Astrocyte of the spinal cord (primary cell): ENCODE results near the gene ARSA.
A peak's percentile ranks its signal among the peaks of the same experiment; 100 is the strongest.
"Not testable (repeated sequence)": the region's sequence is repeated elsewhere in the genome, so short reads cannot be mapped to it uniquely, and the experiment has no call there.

ENCODE experiments used
- DNase-seq: peaks from one replicate; pipeline ENCODE4 v3.0.0; 2011; ENCODE audit warnings: low read depth, low spot score
- H3K4me3 ChIP-seq: 2 replicates; pipeline ENCODE4 v1.5.1; 2011; ENCODE audit warnings: low read depth, mild to moderate bottlenecking, low read length, moderate library complexity
- in situ Hi-C: cut with HindIII; loops from 2 replicates; pipeline ENCODE4 v1.10.0; 2017; ENCODE audit warnings: low sequenced_read_pairs
- TF ChIP-seq, protein P1 (sequence below): IDR thresholded peaks from 2 replicates; pipeline ENCODE4 v1.5.1; 2012; ENCODE audit warnings: low read depth, mild to moderate bottlenecking, low read length, inconsistent platforms

Gene ARSA

DNA sequence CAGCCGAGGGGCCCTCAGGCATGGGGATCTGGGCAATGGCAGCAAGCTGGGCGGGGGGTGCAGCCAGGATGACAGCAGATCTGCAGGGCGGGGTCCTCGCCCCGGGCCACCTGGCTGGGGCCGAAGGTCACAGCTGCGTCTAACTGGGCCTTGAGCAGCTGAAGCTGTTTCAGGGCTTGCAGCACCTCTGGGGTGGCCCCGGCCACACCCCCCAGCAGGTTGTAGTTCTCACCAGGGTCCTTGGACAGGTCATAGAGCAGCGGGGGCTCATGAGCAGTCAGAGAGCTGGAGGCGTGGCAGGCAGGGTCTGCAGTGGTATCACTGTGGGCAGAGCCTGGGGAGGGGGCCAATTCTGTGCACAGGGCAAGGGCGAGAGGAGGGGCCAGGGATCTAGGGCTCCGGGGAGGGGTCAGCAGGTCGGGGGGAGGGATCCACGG, 2.8 kb downstream of the ARSA start:
- in situ Hi-C loops: no loop called here
- no peak for DNase-seq
- TF ChIP-seq, protein P1, sequence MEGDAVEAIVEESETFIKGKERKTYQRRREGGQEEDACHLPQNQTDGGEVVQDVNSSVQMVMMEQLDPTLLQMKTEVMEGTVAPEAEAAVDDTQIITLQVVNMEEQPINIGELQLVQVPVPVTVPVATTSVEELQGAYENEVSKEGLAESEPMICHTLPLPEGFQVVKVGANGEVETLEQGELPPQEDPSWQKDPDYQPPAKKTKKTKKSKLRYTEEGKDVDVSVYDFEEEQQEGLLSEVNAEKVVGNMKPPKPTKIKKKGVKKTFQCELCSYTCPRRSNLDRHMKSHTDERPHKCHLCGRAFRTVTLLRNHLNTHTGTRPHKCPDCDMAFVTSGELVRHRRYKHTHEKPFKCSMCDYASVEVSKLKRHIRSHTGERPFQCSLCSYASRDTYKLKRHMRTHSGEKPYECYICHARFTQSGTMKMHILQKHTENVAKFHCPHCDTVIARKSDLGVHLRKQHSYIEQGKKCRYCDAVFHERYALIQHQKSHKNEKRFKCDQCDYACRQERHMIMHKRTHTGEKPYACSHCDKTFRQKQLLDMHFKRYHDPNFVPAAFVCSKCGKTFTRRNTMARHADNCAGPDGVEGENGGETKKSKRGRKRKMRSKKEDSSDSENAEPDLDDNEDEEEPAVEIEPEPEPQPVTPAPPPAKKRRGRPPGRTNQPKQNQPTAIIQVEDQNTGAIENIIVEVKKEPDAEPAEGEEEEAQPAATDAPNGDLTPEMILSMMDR: no peak
- H3K4me3 ChIP-seq: no peak overlapping the region

DNA sequence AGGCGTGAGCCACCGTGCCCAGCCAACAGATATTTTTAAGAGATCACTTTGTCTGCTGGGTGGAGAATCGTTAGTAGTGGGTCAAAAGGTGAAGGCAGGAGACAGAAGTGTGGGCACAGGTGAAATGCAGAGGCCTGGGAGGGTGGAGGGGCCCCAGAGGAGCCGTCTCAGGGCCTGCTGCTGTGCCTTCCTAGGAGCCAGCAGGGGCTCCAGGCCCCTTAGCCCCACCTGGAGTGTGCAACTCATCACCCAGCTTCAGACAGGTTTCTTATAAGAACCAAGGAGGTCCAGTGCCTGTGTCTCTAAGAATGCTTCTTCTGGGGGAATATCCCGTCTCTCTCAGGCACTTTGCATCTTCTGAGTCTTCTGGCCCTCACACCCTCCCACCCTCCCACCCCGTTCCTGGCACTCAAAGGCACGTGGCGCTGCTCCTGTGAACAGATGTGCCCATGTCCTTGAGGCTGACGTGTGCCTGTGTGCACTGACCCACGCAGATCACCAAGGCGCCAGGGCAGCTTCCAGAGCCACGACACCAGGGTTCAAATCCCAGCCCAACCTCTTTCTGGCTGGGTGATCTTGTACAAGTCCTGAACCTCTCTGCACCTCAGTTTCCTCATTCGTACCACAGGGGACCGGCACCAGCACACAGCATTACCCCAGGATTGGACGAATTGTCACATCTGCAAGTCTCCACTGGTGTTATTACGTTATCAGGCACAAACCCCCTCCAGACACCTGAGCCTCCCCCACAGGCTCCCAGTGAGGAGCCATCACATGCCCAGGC, 3.4 kb downstream of the ARSA start:
- no peak overlapping the region for H3K4me3 ChIP-seq
- in situ Hi-C loops: no loop called here
- DNase-seq: no peak
- TF ChIP-seq, protein P1: no peak

GRCh38 chr22:50622723-50623327, 5.1 kb downstream of the ARSA start:
- no peak for DNase-seq
- H3K4me3 ChIP-seq: no peak overlapping the region
- TF ChIP-seq, protein P1: no peak
- in situ Hi-C loops: no loop called here

DNA sequence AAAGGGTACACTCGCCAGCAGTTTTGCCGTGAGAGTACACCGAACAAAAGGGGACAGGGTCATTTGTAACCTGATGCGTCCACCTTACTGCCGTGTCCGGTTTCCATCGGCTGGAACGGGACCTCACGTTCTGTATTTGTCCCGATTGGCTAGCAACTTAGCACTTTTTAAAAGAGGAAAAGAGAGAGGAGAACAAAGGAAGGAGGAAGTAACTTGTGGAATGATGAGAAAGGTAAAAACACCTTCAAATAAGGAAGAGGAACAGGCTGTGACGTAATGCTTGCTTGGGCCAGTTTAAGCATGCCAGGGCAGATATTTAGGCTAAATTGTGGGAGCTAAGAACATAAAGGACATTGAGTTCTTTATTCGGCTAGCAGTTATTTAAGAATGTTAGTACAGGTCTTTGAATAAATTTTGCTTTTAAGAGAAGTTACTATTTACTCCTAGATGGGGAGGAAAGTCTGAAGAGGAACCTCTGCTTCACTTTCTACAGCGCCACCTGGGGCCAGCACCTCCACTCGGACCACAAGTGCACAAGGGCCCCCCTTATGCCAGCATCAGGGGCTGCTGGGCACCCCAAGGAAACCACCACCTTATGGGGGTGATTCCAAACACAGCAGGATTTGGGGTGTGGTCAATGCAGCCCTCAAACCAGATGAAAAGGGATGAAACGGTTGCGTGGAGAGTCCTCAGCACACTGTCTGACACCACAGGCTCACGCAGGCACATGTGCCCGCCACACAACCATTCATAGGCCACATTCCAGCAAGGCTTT, 5.8 kb downstream of the ARSA start:
- TF ChIP-seq, protein P1: peak; percentile 29
- in situ Hi-C loops: no loop called here
- no peak for DNase-seq
- H3K4me3 ChIP-seq: no peak overlapping the region

- in situ Hi-C loops: no loop called here
- DNase-seq: no peak
- TF ChIP-seq, protein P1: no peak
- no peak overlapping the region for H3K4me3 ChIP-seq
Observed at GRCh38 chr22:50621356-50621880, 6.5 kb downstream of the ARSA start.

DNA sequence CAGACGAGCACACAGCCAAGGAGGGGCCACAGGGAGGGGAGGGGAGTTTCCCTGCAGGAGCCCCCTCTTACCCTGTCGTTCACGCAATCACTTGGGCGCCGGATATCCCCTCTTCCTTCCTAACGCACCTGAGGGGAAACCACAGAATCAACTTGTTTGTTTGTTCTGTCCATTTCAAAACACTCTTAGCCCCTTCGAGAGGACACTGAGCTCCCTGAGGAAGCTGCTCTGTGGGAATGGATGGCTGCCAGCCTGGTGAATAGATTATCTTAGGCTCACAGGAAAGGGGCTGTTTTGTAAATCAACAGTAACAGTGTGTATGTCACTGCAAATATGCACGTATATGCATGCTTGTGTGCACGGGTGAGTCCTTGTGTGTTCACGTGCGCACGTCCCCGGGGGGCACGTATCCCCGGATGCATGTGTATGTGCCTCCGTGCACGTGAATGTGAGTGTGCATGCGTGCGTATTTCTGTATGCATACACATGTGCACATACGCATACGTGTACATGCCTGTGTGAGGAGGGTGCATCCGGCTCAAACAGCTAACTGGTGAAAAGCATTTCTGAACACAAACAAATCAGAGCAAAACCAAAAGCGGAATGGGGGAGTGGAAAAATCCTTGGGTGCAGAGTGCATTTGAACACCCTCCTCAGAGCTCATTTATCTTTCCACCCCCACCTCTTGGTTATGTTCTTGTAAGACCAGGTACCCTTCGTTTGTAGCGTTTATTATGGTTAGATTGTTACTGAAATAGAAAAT, 7.2 kb downstream of the ARSA start:
- TF ChIP-seq, protein P1: no peak
- no peak overlapping the region for H3K4me3 ChIP-seq
- peak; percentile 7 for DNase-seq
- in situ Hi-C loops: no loop called here

DNA sequence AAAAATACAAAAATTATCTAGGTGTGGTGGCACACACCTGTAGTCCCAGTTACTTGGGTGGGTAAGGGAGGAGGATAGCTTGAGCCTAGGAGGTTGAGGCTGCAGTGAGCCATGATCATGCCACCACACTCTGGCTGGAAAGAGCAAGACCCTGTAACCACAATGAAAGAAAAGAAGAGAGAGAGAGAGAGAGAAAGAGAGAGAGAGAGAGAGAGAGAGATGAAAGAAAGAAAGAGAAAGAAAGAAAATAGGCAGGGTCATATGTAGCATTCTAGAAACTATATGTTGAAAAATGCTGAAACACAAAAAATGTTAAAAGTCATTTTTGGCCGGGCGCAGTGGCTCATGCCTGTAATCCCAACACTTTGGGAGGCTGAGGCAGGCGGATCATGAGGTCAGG, 13.7 kb downstream of the ARSA start:
- DNase-seq, H3K4me3 ChIP-seq, in situ Hi-C loops: not testable (repeated sequence)
